GM18498 (cell line): ENCODE data around the gene NTF3.

Source experiments
- ATAC-seq: cut with Tn5 transposase; IDR thresholded peaks from one replicate; pipeline ENCODE4 v1.9.1; 2021; ENCODE audit warnings: mild to moderate bottlenecking, moderate library complexity; ENCODE audit not compliant: unreplicated experiment

NTF3 gene

DNA sequence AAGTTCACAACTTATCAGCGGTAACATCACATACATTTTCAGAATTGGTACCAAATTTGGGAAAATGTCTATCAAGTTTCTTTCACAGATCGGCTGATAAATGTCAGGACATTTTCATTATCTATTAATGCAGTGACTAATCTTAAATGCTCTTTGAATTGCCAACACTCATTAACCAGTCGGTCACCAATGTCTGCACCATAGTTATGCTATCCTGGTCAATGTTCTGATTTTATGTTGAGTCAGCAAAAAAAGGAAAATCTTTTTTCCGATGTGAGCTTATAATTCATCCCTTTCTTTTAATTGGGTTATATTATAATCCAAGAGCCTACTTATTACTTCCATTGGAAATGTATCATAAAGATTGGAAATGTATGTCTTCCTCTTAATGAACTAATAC lies 77.2 kb downstream of the NTF3 start:
- ATAC-seq: no peak

DNA sequence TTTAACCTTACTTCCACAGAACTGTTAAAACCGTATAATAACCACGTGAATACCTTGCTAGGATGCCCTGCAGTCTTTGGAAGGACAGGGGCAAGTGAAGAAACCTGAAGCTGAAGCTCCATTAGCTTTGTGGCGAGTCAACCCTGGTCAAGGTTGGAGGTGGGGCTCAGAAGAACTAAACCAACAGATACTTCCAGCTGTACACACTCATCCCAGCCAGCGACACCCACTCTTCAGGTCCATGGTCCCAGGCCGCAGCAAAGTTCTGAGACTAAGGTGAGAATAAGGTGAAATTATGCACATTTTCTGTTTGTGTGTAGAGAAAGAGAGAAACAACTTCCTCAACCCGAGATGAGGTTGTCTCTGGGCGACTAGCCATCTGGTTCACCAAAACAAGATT lies 77.6 kb downstream of the NTF3 start:
- no peak for ATAC-seq

DNA sequence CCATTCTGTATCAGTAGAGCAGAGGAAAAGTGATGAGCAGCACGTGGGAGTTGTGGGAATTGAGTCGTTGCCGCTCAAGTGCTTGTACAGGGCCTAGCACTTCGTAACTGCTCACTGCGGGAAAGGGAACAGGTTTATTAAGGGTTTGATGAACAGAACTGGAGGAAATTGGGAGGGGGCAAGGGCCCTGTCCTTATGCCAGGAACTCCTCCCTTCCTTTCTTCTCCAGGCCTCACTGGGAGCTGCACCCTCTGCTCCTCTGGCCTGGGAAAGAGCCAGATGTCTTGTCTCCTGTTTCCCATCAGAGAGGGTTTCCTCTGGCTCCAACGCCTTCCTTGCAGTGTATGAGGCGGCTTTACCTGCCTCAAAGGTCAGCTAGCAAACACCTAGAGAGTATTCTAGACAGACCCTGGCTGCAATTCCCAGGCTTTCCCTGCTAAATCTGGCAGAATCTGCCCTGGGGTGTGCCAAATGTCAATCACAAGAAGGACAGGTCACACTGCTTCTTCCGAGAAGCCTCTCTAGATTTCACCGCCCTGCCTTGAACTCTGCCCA lies 78.4 kb downstream of the NTF3 start:
- ATAC-seq: no peak

DNA sequence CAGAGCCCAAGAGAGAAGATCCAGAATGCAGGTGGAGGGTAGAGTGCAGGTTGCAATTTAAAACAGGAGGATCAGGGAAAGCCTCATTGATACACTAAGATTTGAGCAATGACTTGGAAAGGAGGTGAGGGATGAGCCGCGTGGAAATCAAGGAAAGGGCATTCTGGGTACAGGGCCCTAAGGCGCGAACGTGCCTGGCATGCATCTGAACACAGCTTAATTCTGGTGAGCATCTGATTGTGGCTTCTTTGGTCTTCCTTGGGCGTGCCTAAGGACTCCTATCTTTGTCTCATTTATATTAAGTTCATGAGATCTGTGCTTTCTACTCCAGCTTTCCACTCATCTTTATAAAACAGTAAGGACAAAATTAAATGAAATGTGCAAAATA lies 79.3 kb downstream of the NTF3 start:
- no peak for ATAC-seq

DNA sequence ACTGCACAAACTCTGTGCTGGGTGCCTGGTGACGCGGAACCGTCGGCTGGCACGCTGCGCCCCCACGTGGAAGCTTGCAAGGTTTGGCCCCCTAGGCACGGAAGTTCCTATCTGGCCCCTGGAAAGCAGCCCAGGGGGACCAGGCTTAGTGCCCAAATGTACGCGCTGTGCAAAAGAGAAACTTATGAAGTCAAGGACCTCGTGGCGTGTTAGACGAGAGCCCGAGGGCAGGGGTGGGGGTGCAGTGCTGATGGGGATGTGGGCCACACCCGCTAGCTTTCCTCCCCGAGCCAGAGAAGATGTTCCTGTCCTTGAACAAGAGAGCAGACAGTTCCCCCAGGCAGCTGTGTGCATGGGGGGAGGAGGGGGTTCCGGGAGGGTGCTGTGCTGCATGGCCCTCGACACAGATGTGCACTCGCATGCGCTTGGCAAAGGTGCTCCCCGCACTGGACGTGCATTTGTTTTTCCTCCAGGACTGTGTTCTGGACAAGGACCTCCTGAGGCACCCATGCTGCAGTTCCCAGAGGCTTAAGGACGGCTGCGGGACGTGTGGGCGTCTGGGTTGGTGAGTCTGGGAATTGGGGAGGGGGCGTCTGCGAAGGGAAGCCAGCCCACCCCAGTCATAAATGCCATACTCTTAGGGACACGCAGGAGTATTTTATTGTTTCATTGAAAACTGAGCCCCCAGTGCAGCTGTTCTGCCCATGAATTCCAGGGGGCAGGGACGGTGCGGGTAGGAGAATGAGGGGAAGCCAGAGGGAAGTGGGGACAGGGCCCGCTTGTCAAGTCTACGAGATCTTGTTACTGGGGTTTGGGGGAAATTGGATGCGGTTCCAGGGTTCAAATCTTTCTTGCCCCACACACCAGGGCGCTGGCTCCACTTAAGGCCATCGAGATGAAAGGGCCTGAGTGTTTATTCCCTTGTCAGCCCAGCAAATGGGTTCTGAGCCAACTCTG lies 80.0 kb downstream of the NTF3 start:
- ATAC-seq: no peak

DNA sequence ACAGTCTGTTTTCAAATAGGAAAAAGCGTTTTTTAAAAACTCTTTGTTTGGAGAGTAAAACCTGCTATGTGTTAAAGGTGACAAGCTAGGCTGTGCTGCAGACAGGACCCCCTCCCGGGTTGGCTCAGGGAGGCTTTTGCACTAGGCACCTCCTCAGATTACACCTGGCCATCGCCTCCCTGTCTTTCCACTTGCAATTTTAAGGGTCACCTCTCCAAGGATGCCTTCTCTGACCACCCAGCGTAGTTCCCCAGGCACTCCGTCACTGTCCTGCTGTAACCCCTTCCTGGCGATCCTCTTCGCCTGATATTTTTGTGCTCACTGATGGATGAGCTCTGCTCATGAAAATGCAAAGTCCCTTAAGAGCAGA lies 80.7 kb downstream of the NTF3 start:
- ATAC-seq: no peak

DNA sequence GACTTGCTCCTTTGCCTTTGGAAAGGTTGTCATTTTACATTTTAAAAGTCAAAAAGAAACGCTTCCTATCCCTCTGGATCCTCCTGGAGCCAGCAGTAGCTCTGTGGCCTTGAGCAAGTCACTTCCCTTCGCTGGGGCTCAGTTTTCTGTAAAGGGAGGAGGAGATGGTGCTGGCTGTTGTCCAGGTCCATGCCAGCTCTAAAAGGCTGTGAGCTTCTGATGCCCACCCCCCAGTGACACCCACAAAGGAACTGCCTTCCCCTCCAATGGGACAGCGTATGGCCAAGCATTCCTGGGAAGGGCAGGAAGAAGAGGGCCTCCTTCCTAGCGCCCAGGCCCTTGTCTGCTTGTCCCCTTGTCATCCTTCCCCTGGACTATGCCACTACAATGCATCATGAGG lies 81.5 kb downstream of the NTF3 start:
- no peak for ATAC-seq

DNA sequence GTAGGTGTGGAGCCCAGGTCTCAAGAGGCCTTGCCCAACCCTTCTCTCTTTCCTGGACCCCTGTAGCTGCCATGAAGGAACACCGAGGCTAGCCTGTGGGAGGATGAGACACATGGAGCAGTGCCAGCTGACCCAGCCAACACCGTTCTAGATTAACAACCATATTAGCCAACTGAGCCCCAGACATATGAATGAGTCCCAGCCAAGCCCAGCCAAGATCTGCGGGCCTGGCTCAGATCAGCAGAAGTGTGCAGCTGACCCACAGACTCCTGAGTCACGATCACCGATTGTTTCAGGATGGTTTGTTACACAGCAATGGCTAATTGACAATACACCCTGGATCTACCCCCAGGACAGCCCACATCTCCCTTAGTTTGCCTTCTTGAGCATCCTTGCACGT lies 82.1 kb downstream of the NTF3 start:
- ATAC-seq: no peak

DNA sequence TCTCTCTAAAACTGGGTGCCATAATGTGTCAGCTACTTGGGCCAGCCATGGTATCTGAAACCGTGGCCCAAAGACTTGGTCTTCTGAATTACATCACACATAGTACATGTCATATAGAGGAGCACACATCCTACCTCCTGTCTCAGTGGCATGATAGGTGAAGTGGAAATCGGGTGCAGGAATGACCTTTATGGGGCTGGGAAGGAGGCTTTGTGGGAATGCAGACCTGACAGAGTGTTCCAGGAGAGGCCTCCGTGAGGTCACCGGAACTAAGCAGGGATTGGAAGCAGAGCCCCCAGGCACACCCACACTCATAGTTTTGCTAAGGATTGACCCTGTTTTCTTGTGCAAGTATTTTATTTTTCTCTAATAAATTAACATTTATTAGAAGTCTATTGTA lies 82.6 kb downstream of the NTF3 start:
- ATAC-seq: no peak

DNA sequence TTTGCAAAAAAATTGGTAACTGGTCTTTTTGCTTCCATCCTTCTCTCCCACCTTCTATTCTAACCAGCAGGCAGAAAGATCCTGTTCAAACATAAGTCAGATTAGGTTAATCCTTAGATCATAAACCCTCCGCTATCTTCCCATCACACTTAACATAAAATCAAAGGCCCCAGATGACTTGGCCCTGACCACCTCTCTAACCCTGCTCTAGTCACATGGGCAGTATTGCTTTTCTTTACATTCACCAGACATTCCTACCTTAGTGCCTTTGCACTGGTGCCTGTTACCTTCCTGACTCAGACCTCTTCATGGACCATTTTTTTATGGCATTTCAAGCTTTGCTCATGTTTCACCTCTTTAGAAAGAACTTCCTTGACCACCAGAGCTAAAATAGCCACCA lies 83.5 kb downstream of the NTF3 start:
- ATAC-seq: no peak

DNA sequence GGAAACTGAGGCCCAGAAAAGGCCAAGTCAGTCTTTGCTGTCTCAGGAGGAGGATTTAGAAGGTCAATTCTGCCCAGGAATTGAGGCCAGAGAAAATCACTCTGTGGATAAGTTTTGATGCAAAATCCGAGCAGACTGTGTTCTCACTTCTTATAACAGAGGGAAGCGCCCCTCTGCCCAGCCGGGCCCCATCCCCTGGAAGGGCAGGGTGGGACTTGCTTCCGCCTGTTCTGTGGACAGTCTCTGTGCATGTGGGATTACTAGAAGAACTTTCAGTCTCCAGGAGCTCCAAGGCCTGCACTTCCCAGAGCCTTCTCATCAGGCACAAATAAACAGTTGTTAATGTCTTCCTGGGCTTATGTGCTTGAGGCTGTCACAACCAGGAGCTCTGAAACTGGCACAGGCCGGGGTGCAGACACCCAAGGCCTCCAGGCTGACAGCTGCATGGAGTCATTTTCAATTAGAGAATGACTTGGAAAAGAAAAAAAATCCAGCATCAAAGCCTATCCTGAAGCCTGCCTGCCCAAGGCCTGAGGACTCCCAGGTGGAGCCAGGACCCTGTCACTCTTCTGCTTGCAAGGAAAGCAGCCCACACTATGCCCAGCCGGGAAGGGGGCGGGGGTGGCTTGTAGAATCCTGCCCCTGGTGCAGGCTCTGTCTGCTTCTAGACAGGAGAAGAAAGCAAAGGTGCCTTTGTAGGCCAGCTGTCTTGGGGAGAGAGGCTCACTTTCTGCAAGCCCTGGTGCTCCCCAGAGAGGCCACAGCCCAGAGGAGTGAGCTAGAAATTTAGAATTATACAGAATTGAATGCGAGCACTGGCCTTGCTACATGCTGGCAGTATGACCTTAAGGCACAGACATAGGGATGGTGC lies 84.7 kb downstream of the NTF3 start:
- no peak for ATAC-seq

DNA sequence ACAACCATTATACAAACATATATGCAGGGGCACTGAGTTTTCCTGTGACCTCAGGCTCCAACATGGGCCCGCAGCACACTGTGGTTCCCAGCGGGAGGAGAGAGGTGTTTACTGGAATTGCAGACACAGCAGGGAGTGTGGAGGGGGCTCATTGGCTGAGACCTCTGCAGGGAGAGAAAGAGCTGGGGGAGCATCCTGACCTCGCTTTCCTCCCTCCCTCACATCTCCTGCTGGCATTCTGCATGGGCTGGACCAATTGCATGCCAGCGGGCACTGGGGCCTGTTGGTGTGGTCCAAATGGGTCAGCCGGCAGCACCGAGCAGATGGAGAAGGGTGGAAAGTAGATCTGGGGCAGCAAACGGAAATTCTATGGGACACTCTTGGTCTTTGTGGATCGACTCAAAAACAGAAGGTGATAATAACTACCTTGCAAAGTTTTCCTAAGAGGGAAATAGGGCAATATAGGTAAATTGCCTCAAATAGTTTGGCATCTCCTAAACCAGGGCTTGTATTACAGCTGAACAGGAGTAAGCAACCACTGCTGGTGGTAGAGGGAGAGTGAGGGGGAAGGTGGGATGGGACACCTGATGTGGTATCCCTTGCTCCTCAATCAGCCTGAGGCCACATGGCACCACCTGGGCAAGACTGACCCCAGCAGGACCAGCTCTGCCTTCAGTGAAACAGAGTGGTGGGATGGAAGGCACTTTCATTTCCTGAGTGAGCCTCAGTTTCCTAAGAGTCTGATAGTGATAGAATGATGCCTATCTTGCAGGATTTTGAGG lies 86.9 kb downstream of the NTF3 start:
- no peak for ATAC-seq

DNA sequence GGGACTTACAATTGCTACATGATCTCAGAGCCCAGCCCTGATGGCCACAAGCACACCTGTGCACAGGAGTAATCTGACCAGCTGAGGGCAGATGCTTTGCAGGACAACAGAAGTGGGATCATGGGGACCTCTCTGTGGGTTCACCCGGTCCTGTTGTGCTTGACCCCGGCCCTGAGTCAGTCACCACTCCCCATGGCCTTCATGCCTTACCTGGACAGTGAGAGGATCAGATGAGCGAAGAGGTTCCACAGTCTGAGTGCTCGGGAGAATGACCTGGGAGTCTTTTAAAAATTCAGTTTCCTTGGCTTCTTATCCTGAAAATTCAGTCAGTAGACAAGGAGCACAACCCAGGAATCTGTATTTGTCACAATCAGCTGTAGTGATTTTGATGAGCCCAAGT lies 88.1 kb downstream of the NTF3 start:
- no peak for ATAC-seq

DNA sequence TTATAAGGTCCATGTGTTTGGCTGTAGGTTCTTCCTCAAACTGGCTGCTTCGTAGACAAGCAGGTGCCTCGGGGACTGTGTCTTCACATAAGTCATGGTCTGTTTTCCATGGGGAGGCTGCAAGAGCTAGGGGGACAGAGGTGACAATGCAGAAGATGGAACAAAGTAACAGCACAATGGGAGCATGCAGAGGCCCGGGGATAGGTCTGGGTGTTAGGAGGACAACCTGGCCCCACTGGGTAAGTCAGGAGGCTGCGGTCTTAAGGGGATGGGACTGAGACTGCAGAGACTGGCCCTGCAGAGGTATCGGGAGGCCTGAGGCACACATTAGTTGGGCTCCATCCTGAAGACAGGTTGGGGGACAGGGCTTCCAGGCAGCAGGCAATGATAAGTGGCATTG lies 88.9 kb downstream of the NTF3 start:
- no peak for ATAC-seq

DNA sequence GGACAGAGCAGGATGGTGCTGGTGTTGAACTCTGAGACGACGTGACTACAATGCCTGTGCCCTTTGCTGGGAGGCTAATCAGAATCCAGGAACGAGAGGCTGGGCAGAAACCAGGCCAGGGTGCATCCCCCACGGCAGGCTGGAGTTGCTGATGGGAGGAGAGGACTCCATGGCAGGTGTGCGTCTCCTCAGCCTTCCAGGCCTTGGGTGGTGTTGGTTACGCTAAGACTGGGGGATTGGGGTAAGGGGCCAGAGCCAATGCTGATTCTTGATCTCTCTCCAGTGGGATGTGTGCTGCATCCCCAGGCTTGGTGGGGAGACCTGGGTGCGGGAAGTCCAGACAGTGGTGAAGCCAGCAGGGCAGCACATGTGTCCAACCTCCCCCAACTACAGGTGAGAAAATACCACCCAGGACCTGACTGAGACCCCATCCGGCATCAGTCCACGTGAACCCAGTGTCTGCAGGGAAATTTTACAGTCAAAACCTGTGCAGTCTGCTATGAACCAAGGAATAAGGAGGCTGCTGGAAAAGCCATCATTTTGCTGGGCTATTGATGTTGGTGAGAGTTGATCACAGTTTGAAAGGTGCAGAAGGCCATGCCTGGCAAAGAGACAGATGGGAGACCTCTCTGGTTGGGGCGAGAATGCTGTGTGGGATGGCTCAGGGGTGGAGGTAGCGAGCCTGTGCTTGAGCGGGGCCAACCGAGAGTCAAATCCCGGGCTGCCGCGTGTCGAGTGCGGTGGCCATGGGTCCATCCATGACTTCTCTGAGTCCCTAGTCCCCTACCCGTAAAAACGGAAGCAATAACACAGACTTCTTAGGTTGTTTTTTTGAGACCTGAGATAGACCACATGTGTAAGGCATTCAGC lies 89.8 kb downstream of the NTF3 start:
- ATAC-seq: no peak

DNA sequence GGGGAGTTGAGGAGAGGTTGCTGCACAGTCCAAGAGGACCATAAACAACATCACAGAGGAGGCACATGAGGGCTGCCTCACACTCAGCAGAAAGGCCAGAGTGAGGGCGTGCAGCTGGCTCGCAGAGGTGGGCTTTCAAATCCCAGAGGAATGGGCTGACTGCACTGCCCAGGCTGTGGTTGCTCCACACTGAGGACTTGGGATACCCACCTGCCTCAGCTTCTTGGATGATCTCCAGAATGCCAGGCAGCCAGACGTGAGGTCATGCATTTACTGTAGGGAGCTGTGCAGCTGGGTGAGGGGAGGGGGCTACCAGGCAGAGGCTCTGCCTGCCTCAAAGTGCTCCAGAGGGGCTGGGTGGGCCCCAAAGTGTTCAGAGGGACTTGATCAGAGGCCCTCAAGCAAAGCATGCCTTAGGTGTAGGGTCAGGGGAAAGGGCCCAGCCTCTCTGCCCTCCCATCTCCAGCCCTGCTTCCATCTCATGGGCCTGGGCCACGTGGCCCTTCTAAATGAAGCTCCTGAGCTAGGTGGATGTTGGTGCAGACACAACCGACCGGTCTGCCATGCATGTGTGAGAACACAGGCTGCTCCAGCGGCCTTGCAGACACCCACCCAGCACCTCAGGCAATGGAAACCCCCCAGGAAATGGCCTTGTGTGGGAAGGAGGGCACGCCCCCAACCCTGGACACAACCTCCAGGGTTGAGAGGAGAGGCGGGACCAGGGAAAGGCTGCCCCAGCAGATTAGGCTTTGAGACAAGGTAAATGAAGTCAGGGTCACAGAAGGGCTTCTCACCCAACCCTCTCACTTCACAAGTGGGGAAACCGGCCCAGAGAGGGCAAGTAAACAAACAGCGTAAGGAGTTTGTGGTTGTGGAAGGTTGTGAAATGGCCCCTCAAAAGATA lies 90.8 kb downstream of the NTF3 start:
- ATAC-seq: no peak

DNA sequence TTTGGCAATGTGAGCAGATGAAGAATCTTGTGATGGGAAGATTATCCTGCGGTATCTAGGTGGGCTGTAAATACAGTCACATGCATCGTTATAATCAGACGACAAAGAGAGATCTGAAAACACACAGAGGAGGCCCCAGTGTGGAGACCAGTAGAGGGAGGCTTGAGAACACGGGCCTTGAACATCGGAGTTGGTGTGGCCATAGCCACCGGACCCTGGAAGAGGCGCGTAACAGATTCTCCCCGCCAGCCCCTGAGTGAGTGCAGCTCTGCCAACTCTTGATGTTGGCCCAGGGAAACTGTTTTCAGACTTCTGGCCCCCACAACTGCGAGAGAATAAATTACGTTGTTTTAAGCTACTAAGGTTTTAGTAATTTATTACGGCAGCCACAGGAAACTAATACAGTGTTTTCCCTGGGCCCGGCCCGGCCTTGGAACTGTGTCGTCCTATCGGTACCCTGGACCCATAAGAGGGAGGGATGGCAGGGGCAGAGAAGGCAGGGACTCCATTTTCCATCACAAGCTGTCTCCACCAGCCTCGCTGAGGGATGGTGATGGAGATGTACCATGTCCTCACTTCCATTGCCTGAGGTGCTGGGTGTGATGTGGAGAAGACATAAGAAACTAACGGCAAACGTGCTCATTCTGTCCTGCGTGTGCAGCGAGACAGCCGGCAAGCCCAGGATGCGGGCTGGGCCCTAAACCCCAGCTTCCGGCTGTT lies 91.6 kb downstream of the NTF3 start:
- no peak for ATAC-seq

DNA sequence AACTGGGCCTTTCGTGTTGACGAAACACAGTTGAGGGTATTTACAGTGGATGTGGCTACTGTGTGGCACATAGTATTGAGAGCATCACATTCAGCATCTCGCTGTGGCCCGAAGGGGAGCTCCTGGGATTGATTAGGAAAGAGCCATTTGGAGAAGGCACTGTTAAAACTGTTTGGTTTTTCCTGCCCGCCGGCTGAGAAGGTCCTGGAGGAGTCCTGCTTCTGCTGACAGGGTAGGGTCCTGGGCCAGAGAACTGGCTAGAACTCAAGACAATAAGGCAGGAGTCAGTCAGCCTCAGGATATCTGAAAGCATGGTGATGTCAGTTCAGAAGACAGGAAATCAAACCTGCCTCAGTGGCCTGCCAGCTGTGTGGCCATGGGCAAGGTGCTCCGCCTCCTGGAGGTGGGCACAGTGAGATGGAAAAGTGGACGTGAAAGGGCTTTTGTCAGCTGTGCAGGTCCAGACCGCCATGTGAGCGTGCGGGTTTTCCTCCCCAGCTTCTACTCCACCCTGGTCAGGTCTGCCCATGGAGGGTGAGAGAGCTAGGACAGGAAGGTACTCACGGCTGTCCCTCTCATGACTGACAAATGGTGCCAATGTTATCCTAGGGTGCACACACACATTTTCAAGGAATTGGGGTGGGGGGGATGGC lies 92.3 kb downstream of the NTF3 start:
- no peak for ATAC-seq
